Small intestine (tissue), 7 donors: Measurements from ENCODE around the gene VDAC1. TPM values are rescaled to one million over a fixed set of nuclear protein-coding genes. Genes with fewer than 3 reads are reported as not detected.

Experiments used
- DNase-seq, 2 donors: peaks; one replicate each; pipeline versions ENCODE4 v3.0.0 to v3.0.0-alpha.2; 2013
- FAIRE-seq: peaks from 2 replicates; lab custom pipeline; 2012; peaks lifted over from hg19 to GRCh38; lab: Jason Lieb, UNC
- H3K27ac ChIP-seq, 3 donors: one replicate each; pipeline ENCODE4 v1.5.1; 2013; ENCODE audit warnings: low read length in 2 of 3, mild to moderate bottlenecking in 2 of 3, control low read depth in 1 of 3, inconsistent platforms in 1 of 3, low read depth in 1 of 3, moderate library complexity in 1 of 3
- H3K27me3 ChIP-seq, 3 donors: one replicate each; pipeline ENCODE4 v1.6.1; 2013; ENCODE audit warnings: low read length in 3 of 3, inconsistent platforms in 1 of 3; ENCODE audit not compliant: control insufficient read depth in 3 of 3, insufficient read depth in 3 of 3
- H3K36me3 ChIP-seq, 3 donors: one replicate each; pipeline ENCODE4 v1.6.1; 2013; ENCODE audit warnings: low read length in 3 of 3, inconsistent platforms in 1 of 3, low read depth in 1 of 3, mild to moderate bottlenecking in 1 of 3, moderate library complexity in 1 of 3; ENCODE audit not compliant: control insufficient read depth in 3 of 3, insufficient read depth in 2 of 3
- H3K4me1 ChIP-seq, 3 donors: one replicate each; pipeline ENCODE4 v1.6.1; 2013; ENCODE audit warnings: low read length in 2 of 3, inconsistent platforms in 1 of 3, low read depth in 1 of 3, mild to moderate bottlenecking in 1 of 3, moderate library complexity in 1 of 3; ENCODE audit not compliant: control insufficient read depth in 3 of 3, insufficient read depth in 2 of 3
- H3K4me3 ChIP-seq, 3 donors: one replicate each; pipeline ENCODE4 v1.5.1; 2013; ENCODE audit warnings: low read length in 3 of 3, control low read depth in 1 of 3, inconsistent platforms in 1 of 3, low read depth in 1 of 3, mild to moderate bottlenecking in 1 of 3, moderate library complexity in 1 of 3
- H3K9me3 ChIP-seq, 2 donors: one replicate each; pipeline ENCODE4 v1.6.1; 2013; ENCODE audit warnings: low read depth in 1 of 2, low read length in 1 of 2; ENCODE audit not compliant: control insufficient read depth in 2 of 2, insufficient read depth in 1 of 2
- whole genome bisulfite sequencing, 3 donors: extraction: QIAGEN DNeasy Blood & Tissue Kit; methylation state at CpG; one replicate each; pipeline ENCODE4 v1.1.7; 2013; 5-methylcytosine and 5-hydroxymethylcytosine counted together
- polyA plus RNA-seq, 4 donors: library from polyadenylated mRNA; stranded (reverse) in 3 of 4; unstranded in 1 of 4; fragments of 200-250 nt in 3 of 4; fragments of 120-200 nt in 1 of 4; gene quantifications; one replicate each; pipeline versions ENCODE4 v1.2.1 to v1.2.3, GENCODE V29; 2013
- donor health status: healthy with polysubstance abuse.
- donor health status: control.
- donor health status: control.
- donor health status: Bipolar disorder and iron deficiency.
- donor health status: healthy.

Gene VDAC1
- polyA plus RNA-seq, 4 donors = 213 to 412 (median 281) TPM

DNA sequence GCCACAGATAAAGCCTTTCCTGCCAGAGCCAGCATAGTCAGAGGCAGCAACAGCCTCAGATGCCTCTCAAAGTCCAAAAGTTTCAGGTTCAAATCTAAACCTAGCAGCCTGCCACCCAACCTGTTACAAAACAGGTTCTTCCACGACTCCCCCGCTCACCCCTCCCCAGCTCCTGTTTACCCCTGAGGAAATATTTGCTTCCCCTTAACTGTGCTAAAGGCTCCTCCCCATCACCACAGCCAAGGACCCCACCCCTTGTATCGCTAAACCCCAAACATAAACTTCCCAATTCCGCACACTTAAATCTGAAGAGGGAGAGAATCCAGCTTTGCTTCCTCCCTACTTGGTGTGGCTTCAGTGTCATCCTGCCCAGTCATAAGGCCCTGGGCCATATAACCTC, 15.4 kb upstream of the VDAC1 start:
- Histone ChIP-seq H3K4me3 (no peak overlapping the region), H3K4me1 (peaks cover 5 to 43% (median 8%) of the 10 kb centered on the region in 3 donors), H3K36me3 (no peaks in the 10 kb centered on the region), H3K27ac (peak overlapping the region; percentile 88 to 97 (median 91)), H3K9me3 (no peaks in the 10 kb centered on the region), H3K27me3 (no peaks in the 10 kb centered on the region)
- no peak for FAIRE-seq
- 14 to 36% (median 23%) methylated on average over 4 of the region's 4 CpGs for WGBS, 3 donors
- DNase-seq = peak; percentile 84 to 89

DNA sequence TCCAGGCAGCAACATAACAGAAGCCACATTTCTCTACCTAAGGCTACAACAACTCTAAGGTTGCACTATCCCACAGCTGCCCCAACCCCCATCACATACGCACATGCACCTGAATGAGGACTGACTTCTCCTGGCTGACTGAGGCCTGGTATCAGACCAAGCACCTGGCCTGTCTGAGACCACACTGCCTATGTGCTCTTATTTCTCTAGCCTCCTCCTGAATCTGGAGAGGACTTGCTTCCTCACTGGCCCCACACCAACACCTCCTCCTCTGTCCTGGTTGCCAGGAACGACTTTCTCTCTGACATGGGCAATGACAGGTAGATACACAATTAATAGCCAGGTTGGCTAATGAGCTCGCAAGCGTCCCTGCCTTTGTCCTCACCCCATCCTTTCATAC, 14.9 kb upstream of the VDAC1 start:
- H3K27me3 ChIP-seq = no peaks in the 10 kb centered on the region
- DNase-seq (peak; percentile 40 to 56), FAIRE-seq (no peak)
- no peaks in the 10 kb centered on the region for H3K9me3 ChIP-seq
- H3K4me3 ChIP-seq = no peak overlapping the region
- 16 to 54% (median 37%) methylated on average over 4 of the region's 4 CpGs for WGBS, 3 donors
- H3K4me1 ChIP-seq = peaks cover 5 to 43% (median 8%) of the 10 kb centered on the region in 3 donors
- H3K36me3 ChIP-seq = no peaks in the 10 kb centered on the region
- peak overlapping the region; percentile 88 to 97 (median 91) for H3K27ac ChIP-seq

DNA sequence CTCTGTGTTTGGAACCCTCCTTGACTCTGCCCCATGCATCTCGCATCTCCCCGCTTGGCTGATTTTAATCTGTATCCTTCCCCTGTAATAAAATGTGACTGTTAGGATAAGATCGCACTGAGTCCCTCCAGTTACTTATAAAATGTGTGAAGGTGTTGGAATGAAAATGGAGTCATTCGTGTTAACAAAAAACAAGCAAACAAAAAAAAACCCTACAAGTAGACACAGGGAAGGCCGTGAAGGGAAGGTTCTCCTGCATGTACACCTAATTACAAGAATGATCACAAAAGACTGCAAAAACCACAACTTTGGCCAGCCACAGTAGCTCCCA, 14.2 kb upstream of the VDAC1 start:
- no peaks in the 10 kb centered on the region for H3K36me3 ChIP-seq
- no peaks in the 10 kb centered on the region for H3K9me3 ChIP-seq
- H3K27ac ChIP-seq = peak overlapping the region; percentile 88 to 97 (median 91)
- H3K27me3 ChIP-seq = no peaks in the 10 kb centered on the region
- 16 to 58% (median 30%) methylated on average over 5 of the region's 5 CpGs for WGBS, 3 donors
- peaks cover 5 to 43% (median 8%) of the 10 kb centered on the region in 3 donors for H3K4me1 ChIP-seq
- DNase-seq (no peak), FAIRE-seq (no peak)
- no peak overlapping the region for H3K4me3 ChIP-seq

DNA sequence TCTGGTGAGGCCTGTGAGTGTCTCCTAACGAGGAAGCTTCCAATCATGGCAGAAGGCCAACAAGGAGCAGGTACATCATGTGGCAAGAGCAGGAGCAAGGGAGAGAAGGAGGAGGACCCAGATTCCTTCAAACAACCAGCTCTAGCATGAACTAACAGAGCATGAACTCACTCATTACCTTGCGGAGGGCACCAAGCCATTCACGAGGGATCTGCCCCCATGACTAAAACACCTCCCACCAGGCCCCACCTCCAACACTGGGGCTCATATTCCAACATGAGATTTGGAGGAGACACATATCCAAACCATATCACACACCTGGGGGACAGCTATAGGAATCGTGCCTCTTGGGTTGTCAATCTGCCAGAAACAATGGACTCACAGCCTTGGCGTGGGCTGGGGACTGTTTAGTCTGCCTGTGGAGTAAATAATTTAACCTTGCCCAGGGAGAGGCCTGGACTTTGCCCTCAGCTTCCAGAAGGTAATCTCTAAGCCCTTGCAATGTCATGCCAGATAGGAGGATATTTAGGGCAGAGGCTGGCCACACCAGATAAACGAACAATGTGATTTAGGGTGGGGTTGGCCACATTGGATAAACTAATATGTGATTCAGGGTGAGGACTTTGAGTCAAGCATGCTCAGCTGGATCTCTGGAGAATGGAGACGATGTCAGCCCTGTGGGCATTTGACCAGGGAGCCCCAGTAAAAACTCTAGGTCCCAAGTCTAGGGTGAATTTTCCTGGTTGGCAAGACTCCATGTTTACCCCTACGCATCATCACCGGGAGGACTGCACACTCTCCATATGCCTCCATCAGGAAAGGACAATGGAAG, 13.6 kb upstream of the VDAC1 start:
- Histone ChIP-seq H3K4me1 (peaks cover 5 to 43% (median 8%) of the 10 kb centered on the region in 3 donors), H3K36me3 (no peaks in the 10 kb centered on the region), H3K9me3 (no peaks in the 10 kb centered on the region), H3K27ac (peak overlapping the region; percentile 88 to 97 (median 91)), H3K27me3 (no peaks in the 10 kb centered on the region), H3K4me3 (no peak overlapping the region)
- FAIRE-seq (no peak), DNase-seq (peak; percentile 97 to 100)
- 12 to 53% (median 25%) methylated on average over 9 of the region's 9 CpGs for WGBS, 3 donors

DNA sequence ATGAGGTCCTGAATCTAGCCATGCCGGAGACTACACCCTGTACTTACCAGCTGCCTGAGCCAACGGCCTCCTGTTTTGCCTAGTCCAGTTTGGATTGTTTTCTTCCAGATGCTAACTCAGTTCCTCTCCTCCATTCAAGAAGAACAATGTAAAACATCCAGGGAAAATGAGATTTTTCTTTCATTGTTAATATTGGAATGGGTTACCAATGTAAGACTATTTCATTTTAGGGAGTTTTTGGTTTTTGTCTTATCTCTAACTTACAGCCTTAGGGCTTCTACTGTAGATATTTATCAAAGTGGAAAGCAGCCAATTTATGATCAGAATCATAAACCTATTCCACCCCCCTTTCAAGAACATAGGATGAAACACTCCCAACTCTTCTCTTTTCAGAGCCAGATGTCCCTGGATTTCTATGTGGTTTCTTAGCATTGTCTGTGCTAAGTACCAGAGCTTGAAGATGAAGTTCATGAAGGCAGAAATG, 3.5 kb upstream of the VDAC1 start:
- no peaks in the 10 kb centered on the region for H3K27me3 ChIP-seq
- no peak for FAIRE-seq
- WGBS, 3 donors = 43 to 56% (median 50%) methylated on average over 2 of the region's 2 CpGs
- H3K9me3 ChIP-seq = no peaks in the 10 kb centered on the region
- peaks cover 0 to 7% (median 0%) of the 10 kb centered on the region in 3 donors for H3K36me3 ChIP-seq
- H3K27ac ChIP-seq = no peak overlapping the region
- H3K4me3 ChIP-seq = no peak overlapping the region
- no peak for DNase-seq
- H3K4me1 ChIP-seq = peaks cover 0 to 24% (median 8%) of the 10 kb centered on the region in 3 donors

DNA sequence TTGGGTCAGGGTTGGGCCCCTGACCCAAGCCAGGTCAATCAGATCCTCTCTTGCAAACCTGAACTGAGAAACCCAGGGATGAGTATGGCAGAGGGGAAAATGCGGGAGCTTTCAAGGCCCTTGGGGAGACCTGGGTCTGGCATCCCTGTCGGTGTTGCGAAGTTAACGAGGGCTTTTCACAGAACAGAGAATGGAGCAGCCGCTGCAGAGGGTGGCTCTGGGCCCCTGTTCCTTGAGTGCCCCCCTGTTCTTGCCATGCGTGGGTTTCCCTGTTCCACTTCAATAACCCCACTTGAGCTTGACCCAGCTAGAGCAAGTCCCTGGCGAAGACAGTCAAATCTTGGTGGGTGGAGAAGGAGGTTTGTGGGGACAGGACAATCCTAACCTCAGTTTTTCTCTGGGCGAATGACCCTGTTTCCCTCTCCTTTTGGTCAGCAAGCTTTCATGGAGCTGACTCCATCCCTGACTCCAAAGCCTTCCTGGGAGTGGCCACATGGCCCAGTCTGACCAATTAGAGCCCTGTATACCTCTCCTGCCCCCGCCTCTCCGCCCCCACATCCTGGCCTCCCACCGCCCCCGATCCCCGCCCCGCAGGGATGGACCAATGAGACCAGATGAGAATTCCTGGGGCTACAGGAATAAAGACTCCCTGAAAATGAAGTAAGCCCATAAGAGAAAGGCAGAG, 2.9 kb upstream of the VDAC1 start:
- Histone ChIP-seq H3K27me3 (no peaks in the 10 kb centered on the region), H3K9me3 (no peaks in the 10 kb centered on the region), H3K36me3 (peaks cover 0 to 12% (median 0%) of the 10 kb centered on the region in 3 donors), H3K4me3 (no peak overlapping the region), H3K27ac (no peak overlapping the region), H3K4me1 (peaks cover 0 to 30% (median 12%) of the 10 kb centered on the region in 3 donors)
- DNase-seq = no peak
- no peak for FAIRE-seq
- 79 to 95% (median 90%) methylated on average over 14 of the region's 14 CpGs for WGBS, 3 donors

DNA sequence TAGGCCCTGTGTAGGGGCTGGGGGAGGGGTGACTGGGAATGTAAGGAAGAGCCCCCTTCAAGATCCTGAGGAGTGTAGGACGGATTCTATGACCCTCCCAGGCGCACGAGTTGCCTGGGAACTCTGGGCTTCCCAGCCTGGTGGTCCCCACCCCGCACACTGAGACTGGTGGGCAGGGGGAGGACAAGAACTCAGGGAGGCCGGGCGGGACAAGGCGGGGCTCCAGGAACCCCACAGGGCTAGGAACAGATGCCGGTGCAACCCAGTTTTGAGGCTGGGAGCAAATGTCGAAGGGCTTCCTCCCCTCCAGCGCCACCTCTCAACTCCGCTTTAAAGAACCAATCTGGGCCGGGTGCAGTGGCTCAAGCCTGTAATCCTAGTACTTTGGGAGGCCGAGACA, 1.3 kb upstream of the VDAC1 start:
- H3K4me1 ChIP-seq = peaks cover 5 to 46% (median 13%) of the 10 kb centered on the region in 3 donors
- H3K9me3 ChIP-seq = no peaks in the 10 kb centered on the region
- FAIRE-seq (no peak), DNase-seq (no peak)
- peaks cover 0 to 28% (median 0%) of the 10 kb centered on the region in 3 donors for H3K36me3 ChIP-seq
- H3K4me3 ChIP-seq = peak overlapping the region in 2 of 3 donors; percentile 95 to 96
- no peaks in the 10 kb centered on the region for H3K27me3 ChIP-seq
- 67 to 83% (median 79%) methylated on average over 13 of the region's 13 CpGs for WGBS, 3 donors
- peak overlapping the region; percentile 97 to 100 (median 99) for H3K27ac ChIP-seq

DNA sequence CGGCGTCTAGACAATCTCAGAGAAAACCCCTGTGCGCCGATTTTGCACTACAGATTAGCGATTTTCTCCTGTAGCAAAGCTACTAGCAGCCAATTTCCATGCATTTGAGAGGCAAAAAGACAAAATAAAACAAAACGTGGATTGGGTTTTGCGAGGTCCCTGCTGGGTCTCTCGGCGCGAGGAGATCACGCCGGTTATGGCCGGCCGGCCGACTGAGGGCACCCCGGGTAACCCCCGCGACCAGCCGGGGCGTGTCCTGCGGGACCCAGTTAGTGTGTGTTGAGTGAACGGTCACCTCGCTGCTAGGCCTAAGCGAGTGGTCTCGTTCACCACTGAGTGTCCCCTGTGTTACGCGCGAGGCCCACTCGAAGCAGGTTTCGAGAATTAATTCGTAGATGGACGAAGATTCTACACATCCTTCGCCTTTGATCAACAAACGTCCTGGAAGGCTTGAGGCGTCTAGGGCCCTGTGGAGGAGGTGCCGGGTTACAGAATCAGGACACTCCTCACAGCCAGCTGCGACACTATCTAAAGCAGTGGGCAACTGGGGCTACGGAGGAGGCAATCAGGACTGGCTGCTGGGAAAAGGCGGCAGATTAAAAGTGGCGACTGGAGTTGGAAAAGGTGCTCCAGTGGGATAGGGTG, 764 bp upstream of the VDAC1 start:
- H3K4me3 ChIP-seq = peak overlapping the region; percentile 87 to 96 (median 95)
- no peaks in the 10 kb centered on the region for H3K9me3 ChIP-seq
- 6 to 14% (median 10%) methylated on average over 40 of the region's 40 CpGs for WGBS, 3 donors
- no peaks in the 10 kb centered on the region for H3K27me3 ChIP-seq
- H3K27ac ChIP-seq = peak overlapping the region; percentile 97 to 100 (median 99)
- FAIRE-seq (no peak), DNase-seq (peak; percentile 55 to 86)
- H3K36me3 ChIP-seq = peaks cover 0 to 32% (median 0%) of the 10 kb centered on the region in 3 donors
- H3K4me1 ChIP-seq = peaks cover 5 to 51% (median 16%) of the 10 kb centered on the region in 3 donors
